AG04449 (cell line): ENCODE results near the gene MLPH.

Experiments used
- CTCF ChIA-PET: fragments of 350-600 bp; formaldehyde crosslinking; extraction: SDS; loops from one replicate; lab custom pipeline; 2021; ENCODE audit warnings: antibody characterized with exemption; lab: Yijun Ruan, JAX
- POLR2A ChIA-PET: fragments of 400-600, 350-600 bp; formaldehyde crosslinking; extraction: SDS; loops from one replicate; lab custom pipeline; 2020; ENCODE audit warnings: antibody characterized with exemption, inconsistent platforms; lab: Yijun Ruan, JAX
- DNase-seq: peaks from one replicate; pipeline ENCODE4 v3.0.0-alpha.2; 2010; ENCODE audit warnings: low read depth, low spot score
- H3K4me3 ChIP-seq: 2 replicates; pipeline ENCODE4 v1.5.1; 2011; ENCODE audit warnings: low read depth, mild to moderate bottlenecking, control low read depth, low read length
- CTCF ChIP-seq: IDR thresholded peaks from one replicate; pipeline ENCODE4 v1.5.1; 2011; ENCODE audit warnings: mild to moderate bottlenecking, moderate library complexity, low read length, control low read depth, inconsistent platforms; ENCODE audit not compliant: insufficient read depth; ENCODE audit errors: missing control alignments

The MLPH gene

GRCh38 chr2:237517163-237517562 lies 30.1 kb downstream of the MLPH start:
- POLR2A ChIA-PET = no interaction called here
- CTCF ChIA-PET = interaction anchor here (0.6 to 1.8 kb wide), 4 partner anchors 13 to 60 kb away, joined by 3 to 9 read pairs (median 4); no protein-coding TSS in a partner anchor
- no peak overlapping the region for H3K4me3 ChIP-seq
- TF ChIP-seq CTCF = no peak
- DNase-seq = no peak

DNA sequence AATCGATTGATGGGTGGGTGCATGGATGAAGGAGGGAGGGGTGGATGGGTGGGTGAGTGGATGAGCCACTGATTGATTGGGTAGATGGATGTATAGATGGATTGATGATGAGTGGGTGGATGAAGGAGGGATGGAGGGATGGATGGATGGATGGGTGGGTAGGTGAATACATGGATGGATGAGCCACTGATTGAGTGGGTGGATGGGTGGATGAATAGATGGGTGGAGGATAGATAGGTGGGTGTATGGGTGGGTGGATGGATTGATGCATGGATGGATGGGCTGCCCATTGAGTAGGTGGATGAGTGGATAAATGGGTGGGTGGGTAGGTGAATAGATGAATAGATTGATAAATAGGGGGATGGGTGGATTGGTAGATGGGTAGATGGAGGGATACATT lies 30.9 kb downstream of the MLPH start:
- ChIA-PET POLR2A (no interaction called here), CTCF (interaction anchor here (1.3 to 3.7 kb wide), 3 partner anchors 9 to 50 kb away, joined by 3 to 17 read pairs (median 4); no protein-coding TSS in a partner anchor)

GRCh38 chr2:237519506-237520245 lies 32.6 kb downstream of the MLPH start:
- POLR2A ChIA-PET = no interaction called here

More for the DNA sequence above, 30.9 kb downstream of the MLPH start:
- H3K4me3 ChIP-seq = no peak overlapping the region
- TF ChIP-seq CTCF = no peak
- no peak for DNase-seq

DNA sequence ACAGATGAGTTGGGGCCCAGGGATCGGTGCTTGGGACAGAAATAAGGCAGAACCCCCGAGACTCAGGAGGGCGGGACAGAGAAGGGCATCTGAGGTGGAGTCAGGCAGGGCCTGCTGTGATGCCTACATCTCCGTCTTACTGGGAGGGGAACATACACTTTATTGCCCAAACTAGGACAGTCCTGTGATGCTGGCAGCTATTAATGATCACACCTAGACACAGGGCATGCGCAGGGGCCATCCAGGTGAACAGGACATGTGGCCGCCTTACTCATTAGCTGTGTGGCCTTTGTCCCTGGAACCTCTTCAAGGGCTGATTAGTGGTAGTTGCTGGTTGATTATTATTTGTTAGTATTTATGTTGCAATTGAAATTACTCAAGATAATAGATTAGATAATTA lies 33.2 kb downstream of the MLPH start:
- TF ChIP-seq CTCF = no peak
- DNase-seq = no peak
- CTCF ChIA-PET = interaction anchor here (1.5 to 3.7 kb wide), 3 partner anchors 8 to 51 kb away, joined by 13 to 20 read pairs (median 17); no protein-coding TSS in a partner anchor
- POLR2A ChIA-PET = no interaction called here
- no peak overlapping the region for H3K4me3 ChIP-seq

More at GRCh38 chr2:237519506-237520245, 32.6 kb downstream of the MLPH start:
- no peak for TF ChIP-seq CTCF
- no peak overlapping the region for H3K4me3 ChIP-seq
- CTCF ChIA-PET = interaction anchor here (1.1 to 3.7 kb wide), 5 partner anchors 10 to 99 kb away, joined by 3 to 17 read pairs (median 4); no protein-coding TSS in a partner anchor
- DNase-seq = no peak

DNA sequence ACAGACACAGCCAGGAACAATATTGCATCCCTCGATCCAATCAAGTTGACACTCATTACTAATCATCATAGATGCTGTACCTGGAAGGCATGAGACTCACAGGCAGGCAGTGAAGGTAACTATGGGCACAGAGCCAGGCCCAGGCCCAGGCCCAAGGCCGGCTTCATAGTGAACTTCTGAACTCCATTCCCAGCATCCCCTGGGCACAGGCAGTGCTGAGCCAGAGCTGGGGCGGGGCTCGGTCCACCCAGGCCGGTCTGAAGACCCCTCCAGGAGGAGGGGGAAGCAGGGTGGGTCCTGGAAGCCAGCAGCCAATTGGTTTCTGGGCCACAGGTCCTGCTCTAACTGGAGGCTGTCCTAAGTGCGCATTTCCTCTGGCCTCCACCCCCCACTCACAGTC lies 37.6 kb downstream of the MLPH start:
- CTCF ChIA-PET = interaction anchor here (13.1 kb wide), 1 partner anchor 14 kb away, joined by 172 read pairs; no protein-coding TSS in a partner anchor

More for the DNA sequence above, 37.6 kb downstream of the MLPH start:
- no peak overlapping the region for H3K4me3 ChIP-seq
- no peak for TF ChIP-seq CTCF
- POLR2A ChIA-PET = no interaction called here
- DNase-seq = no peak
